Lower leg skin (tissue), 4 donors: Measurements from ENCODE around the gene EPC1. TPM values are rescaled to one million over a fixed set of nuclear protein-coding genes. Genes with fewer than 3 reads are reported as not detected.

Source experiments
- DNase-seq, 2 donors: peaks; one replicate each; pipeline ENCODE4 v3.0.0-alpha.2; 2019; ENCODE audit warnings: low spot score in 2 of 2
- H3K4me3 ChIP-seq: fragments of 200-600 bp; sonication (generic); 2 replicates; pipeline ENCODE4 v1.5.1; 2017; ENCODE audit warnings: mild to moderate bottlenecking, low read depth; ENCODE audit not compliant: poor library complexity, severe bottlenecking
- POLR2A ChIP-seq, 2 donors: fragments of 450-650 bp; IDR thresholded peaks; one replicate each; pipeline ENCODE4 v1.6.1; 2016 to 2017; ENCODE audit warnings: antibody characterized with exemption in 2 of 2, mild to moderate bottlenecking in 1 of 2, moderate library complexity in 1 of 2
- WGBS, 2 donors: methylation state at CpG; one replicate each; pipeline ENCODE4 v1.1.5; 2018; 5-methylcytosine and 5-hydroxymethylcytosine counted together
- intact Hi-C: fragments of 100-400 bp; cut with DNase I; formaldehyde crosslinking; loops from one replicate; pipeline ENCODE4 v1.15.0; 2023; ENCODE audit warnings: low total_unique reads
- total RNA-seq, 4 donors: library from RNA; depleted of rRNA; stranded (reverse); fragments of >200 nt; gene quantifications; one replicate each; pipeline ENCODE4 v1.1.0, GENCODE V29; 2016
- TF ChIP-seq, protein P1 (sequence below), 3 donors: fragments of 450-650 bp; IDR thresholded peaks; one replicate each; pipeline ENCODE4 v1.5.1; 2016; ENCODE audit warnings: antibody characterized with exemption in 3 of 3, mild to moderate bottlenecking in 3 of 3, moderate library complexity in 2 of 3

EPC1 gene
- total RNA-seq, 4 donors from 2014 or later = 33.9 to 42.3 (median 36.8) TPM

DNA sequence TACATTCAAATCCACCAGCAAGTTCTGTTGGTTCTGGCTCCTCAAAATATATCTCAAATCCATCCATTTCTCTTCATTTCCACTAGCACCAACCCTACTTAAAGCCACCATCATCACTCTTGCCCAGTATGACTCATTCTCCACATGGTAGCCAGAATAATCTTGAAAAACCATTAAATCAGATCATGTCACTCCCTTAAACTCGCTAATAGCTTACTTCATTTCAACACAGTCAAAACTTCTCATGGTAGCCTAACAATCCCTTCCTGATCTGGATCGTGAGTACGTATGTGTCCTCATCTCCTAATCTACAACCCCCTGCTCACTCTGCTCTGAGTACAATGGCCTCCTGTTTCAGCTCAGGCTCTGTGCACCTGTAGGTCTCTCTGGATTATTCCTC is 8.7 kb downstream of the EPC1 start:
- no peak for DNase-seq
- 92% methylated on average over 3 of the region's 3 CpGs for WGBS, 2 donors
- intact Hi-C loops = loop anchor here (10.0 kb wide), 1 partner anchor 53 kb away; no protein-coding TSS in a partner anchor

DNA sequence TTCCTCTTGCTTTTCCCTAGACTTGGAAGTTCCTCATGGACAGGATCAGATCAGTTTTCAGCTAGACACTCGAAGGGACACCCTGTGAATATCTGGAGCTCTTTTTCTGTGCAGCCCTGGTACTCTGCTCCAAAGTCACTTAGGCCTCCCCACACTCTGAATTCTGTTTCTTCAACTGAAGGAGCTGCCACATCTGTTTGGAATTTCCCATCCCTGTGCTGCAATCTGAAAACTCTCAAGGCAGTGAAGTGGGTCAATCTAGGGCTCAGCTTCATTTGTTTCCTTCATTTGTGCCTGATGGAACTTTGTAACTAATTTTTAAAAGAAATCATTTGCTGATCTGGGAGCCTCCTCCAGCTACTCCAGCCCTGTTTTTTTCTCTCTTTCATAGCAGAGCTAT is 9.6 kb downstream of the EPC1 start:
- WGBS, 2 donors = 74 to 85% methylated on average over 1 of the region's 1 CpG
- no peak overlapping the region for H3K4me3 ChIP-seq
- intact Hi-C loops = loop anchor here (10.0 kb wide), 1 partner anchor 53 kb away; no protein-coding TSS in a partner anchor
- no peak for DNase-seq
- no peak for TF ChIP-seq POLR2A (IDR thresholded peaks at IDR 0.05)
- TF ChIP-seq, protein P1, sequence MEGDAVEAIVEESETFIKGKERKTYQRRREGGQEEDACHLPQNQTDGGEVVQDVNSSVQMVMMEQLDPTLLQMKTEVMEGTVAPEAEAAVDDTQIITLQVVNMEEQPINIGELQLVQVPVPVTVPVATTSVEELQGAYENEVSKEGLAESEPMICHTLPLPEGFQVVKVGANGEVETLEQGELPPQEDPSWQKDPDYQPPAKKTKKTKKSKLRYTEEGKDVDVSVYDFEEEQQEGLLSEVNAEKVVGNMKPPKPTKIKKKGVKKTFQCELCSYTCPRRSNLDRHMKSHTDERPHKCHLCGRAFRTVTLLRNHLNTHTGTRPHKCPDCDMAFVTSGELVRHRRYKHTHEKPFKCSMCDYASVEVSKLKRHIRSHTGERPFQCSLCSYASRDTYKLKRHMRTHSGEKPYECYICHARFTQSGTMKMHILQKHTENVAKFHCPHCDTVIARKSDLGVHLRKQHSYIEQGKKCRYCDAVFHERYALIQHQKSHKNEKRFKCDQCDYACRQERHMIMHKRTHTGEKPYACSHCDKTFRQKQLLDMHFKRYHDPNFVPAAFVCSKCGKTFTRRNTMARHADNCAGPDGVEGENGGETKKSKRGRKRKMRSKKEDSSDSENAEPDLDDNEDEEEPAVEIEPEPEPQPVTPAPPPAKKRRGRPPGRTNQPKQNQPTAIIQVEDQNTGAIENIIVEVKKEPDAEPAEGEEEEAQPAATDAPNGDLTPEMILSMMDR (IDR thresholded peaks at IDR 0.05) = no peak

More for the DNA sequence above, 8.7 kb downstream of the EPC1 start:
- no peak overlapping the region for H3K4me3 ChIP-seq
- no peak for TF ChIP-seq POLR2A (IDR thresholded peaks at IDR 0.05)
- TF ChIP-seq, protein P1 (IDR thresholded peaks at IDR 0.05) = no peak

DNA sequence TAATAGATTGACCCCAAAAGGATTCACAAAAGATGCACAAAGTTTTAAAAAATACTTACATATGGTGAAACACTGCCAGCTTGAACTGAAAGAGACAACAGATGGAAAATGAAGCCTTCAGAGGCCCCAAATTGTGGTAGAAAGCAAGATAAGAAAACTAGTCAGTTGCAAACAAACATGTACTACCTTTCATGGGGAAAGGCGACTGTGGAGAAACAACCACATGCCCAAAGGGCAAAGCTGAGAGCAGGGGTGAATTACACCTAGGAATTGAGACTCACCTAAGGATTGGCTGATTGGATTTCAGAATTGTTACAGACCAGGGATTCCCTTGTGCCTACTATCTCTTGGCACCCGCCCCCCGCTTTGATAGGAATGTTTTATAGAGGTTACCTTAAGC is 13.1 kb downstream of the EPC1 start:
- TF ChIP-seq, protein P1 (IDR thresholded peaks at IDR 0.05) = no peak
- no peak for TF ChIP-seq POLR2A (IDR thresholded peaks at IDR 0.05)
- WGBS, 2 donors = 78 to 86% methylated on average over 3 of the region's 3 CpGs
- intact Hi-C loops = loop anchor here (10.0 kb wide), 1 partner anchor 49 kb away; no protein-coding TSS in a partner anchor
- no peak overlapping the region for H3K4me3 ChIP-seq
- DNase-seq = no peak

DNA sequence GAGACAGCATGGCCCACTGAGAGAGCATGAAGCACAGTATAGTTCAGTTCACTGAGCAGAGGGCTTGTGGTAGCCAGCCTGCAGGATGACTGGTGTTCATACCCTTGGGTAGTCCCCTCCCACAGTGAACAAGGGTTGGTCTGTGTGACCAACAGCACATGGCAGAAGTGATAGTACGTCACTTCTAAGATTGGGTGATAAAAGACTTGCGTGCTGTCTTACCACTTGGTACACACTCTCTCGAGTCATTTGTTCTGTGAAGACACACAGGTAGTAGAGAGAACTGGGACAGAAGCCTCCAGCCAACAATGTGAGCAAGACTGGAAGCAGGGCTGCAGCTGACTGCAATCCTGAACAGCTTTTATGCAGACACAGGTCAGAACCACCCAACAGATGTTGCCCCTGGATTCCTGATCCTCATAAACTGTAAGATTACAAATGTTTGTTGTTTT is 14.6 kb downstream of the EPC1 start:
- no peak overlapping the region for H3K4me3 ChIP-seq
- 26 to 28% methylated on average over 3 of the region's 3 CpGs for WGBS, 2 donors
- intact Hi-C loops = loop anchor here (10.0 kb wide), 1 partner anchor 48 kb away; no protein-coding TSS in a partner anchor
- no peak for TF ChIP-seq POLR2A (IDR thresholded peaks at IDR 0.05)
- TF ChIP-seq, protein P1 (IDR thresholded peaks at IDR 0.05) = no peak
- DNase-seq = no peak

DNA sequence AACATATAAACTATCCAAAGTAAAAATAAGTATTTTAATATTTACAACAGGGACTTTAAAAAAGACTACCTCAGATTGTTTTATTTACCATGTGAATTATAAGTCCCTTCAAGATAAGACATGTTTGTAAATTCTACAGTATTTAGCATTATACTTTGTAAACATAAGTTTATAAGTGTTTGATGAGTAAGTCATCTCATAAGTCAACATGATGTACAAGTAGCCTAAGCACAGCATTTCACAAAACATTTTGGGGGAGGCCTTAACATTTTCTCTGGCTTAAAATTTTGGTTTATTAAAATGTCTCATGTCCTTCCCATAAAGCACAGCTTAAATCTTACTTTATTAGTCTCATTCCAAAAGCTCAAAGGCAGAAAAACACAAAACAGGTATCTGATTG is 15.4 kb downstream of the EPC1 start:
- TF ChIP-seq POLR2A (IDR thresholded peaks at IDR 0.05) = no peak
- TF ChIP-seq, protein P1 (IDR thresholded peaks at IDR 0.05) = no peak
- no peak for DNase-seq
- intact Hi-C loops = loop anchor here (10.0 kb wide), 1 partner anchor 47 kb away; no protein-coding TSS in a partner anchor
- no peak overlapping the region for H3K4me3 ChIP-seq

DNA sequence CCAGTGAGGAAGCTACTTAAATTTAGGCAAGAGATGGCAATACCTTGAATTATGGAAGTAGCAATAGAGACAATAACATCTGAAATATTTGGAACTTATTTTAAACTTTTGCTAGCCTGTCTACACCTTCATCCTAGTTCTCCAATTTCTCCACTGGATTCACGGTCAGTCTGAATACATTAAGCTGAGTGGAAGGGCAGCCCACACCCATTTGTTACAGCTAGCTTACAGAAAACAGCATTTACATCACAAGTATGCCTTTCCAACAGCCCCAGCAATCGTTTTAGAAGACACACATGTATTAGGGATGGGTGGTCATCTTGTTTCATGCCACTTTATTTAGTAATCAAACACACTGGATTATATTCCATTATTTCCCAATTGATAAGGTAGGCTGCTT is 16.7 kb downstream of the EPC1 start:
- DNase-seq = no peak
- intact Hi-C loops = loop anchor here (10.0 kb wide), 1 partner anchor 45 kb away; no protein-coding TSS in a partner anchor
- TF ChIP-seq, protein P1 (IDR thresholded peaks at IDR 0.05) = no peak
- no peak for TF ChIP-seq POLR2A (IDR thresholded peaks at IDR 0.05)

More for the DNA sequence above, 16.7 kb downstream of the EPC1 start:
- H3K4me3 ChIP-seq = no peak overlapping the region
- WGBS, 2 donors = 44 to 54% methylated on average over 2 of the region's 2 CpGs
